DMS 273 (cell line): ENCODE results near the gene SYNPO2.
"Not testable (repeated sequence)": the region's sequence is repeated elsewhere in the genome, so short reads cannot be mapped to it uniquely, and the experiment has no call there.

Experiments
- DNase-seq: peaks from one replicate; lab custom pipeline; 2025; ENCODE audit not compliant: unreplicated experiment; lab: John Stamatoyannopoulos, UW

Gene SYNPO2

GRCh38 chr4:119029847-119030535, 141.3 kb downstream of the SYNPO2 start:
- DNase-seq: no peak

DNA sequence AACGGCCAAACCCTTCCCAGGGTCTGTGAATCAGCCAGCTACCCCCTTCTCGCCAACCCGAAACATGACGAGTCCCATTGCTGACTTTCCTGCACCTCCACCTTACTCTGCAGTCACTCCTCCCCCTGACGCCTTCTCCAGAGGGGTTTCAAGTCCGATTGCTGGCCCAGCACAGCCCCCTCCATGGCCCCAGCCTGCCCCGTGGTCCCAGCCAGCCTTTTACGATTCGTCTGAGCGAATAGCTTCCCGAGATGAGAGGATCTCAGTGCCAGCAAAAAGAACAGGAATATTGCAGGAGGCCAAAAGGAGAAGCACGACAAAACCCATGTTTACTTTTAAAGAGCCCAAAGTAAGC, 141.9 kb downstream of the SYNPO2 start:
- DNase-seq: no peak

DNA sequence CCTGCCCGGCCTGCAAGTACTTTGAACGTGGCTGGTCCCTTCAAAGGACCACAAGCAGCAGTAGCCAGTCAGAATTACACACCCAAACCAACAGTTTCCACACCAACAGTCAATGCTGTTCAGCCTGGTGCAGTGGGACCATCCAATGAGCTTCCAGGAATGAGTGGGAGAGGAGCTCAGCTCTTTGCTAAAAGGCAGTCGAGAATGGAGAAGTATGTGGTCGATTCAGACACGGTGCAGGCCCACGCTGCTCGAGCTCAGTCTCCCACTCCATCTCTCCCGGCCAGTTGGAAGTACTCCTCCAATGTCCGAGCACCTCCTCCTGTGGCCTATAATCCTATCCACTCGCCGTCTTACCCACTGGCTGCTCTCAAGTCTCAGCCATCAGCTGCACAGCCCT, 142.6 kb downstream of the SYNPO2 start:
- no peak for DNase-seq

DNA sequence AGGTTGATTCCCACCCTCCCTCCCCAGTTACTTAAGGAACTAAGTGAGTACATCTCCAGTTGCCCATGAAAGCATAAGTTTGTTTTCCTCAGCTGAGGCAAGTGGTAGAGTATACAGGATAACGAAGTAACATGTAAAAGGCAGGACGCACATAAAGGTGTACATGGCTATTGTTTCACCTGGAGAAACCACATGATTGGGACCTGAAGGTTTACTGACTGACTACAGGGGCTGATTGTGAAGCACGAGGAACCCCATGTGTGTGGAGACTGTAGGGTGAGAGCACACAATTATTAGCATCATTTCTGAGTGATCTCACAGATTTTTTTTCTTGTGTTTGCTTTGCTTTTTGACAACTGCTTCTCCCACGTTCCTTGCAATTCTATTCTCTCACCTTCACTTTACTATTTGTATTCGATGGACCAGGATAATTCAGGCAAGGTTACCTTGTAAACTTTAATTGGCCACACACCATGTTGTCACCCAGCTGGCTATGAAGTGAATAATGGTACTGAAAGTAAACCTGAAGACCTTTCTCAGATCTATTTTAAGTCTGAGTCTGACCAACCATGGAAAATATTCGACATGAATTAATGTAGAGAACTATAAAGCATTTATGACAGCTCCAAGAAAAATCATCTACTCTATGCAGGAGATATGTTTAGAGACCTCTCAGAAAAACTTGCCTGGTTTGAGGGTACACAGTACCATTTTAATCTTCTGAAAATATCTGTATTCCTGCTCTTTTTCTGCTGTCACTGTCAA, 144.4 kb downstream of the SYNPO2 start:
- DNase-seq: no peak

GRCh38 chr4:119034276-119035008, 145.8 kb downstream of the SYNPO2 start:
- DNase-seq: peak; percentile 15

DNA sequence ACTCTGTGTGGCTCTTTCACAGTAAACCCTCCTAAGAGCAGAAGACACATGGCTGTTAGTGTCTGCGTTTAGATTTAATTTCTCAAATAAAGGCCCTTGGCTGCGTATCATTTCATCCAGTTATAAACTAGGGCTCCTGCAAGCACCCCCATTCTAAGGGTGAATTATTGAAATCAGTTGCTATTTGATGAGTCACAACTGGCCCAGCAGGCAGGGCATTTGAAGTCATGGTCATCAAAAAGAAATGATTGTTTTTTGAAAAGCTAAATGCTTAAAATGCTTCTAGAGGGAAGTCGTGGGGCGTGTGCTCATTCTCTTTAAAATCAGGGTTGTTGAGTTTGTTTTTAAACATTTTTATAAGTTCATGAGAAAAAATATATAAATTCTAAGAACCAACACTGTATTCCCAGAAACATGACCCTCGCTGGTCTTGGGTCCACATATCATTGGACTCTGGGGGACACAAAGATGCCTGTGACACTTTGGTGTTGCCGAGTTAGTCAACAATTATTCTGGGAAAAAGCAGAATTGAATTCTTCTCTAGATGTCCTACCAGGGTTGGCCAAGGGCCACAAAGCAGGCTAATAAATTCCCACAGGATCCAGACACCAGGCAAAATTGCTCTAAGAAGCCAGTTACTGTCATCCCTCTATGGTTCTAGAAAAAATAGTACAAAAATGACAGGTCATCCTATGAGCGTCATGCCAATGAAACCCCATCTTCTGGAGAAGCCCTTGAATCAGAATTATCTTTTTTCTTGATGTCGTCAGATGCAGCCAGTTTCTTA, 147.5 kb downstream of the SYNPO2 start:
- no peak for DNase-seq

- no peak for DNase-seq
Measured at GRCh38 chr4:119037709-119038108, 149.1 kb downstream of the SYNPO2 start.

DNA sequence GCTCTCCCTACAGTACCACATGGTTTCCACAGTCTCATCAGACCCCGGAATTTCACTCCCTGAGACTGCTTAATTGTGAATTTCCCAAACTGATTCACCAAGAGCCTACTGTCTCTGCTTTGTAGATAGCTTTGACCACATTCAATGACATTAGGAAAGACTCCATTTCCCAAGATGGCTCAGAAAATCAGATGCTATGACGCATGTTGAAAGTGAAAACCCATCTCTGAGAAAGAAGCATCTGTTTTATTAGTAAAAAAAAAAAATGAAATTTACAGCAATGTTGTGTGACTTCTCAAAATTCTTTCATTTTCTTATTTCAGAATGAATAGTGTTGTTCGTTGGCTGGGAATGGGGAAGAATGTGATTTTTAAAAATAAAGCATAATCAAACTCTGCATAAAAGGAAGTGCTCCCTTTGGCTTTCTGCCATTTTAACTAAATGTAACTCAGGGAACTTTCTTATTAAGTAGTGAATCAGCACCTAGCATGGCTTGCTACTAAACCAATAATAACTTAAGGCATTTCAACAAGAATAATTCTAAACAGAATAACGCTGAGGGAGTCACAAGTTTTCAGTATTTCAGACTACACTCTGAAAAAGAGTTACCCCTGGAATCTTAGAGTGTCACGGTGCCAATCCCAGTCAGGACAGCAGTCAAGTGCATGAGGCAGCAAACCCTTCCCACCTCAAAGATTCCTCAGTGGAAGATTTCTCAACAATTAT, 149.6 kb downstream of the SYNPO2 start:
- DNase-seq: no peak

GRCh38 chr4:119039160-119039559, 150.5 kb downstream of the SYNPO2 start:
- DNase-seq: no peak

- no peak for DNase-seq
Measured at GRCh38 chr4:119039779-119040178, 151.1 kb downstream of the SYNPO2 start.

GRCh38 chr4:119040261-119040660, 151.6 kb downstream of the SYNPO2 start:
- no peak for DNase-seq

- no peak for DNase-seq
Measured at GRCh38 chr4:119040694-119041185, 152.1 kb downstream of the SYNPO2 start.

- DNase-seq: no peak
Measured at GRCh38 chr4:119041396-119041795, 152.7 kb downstream of the SYNPO2 start.

DNA sequence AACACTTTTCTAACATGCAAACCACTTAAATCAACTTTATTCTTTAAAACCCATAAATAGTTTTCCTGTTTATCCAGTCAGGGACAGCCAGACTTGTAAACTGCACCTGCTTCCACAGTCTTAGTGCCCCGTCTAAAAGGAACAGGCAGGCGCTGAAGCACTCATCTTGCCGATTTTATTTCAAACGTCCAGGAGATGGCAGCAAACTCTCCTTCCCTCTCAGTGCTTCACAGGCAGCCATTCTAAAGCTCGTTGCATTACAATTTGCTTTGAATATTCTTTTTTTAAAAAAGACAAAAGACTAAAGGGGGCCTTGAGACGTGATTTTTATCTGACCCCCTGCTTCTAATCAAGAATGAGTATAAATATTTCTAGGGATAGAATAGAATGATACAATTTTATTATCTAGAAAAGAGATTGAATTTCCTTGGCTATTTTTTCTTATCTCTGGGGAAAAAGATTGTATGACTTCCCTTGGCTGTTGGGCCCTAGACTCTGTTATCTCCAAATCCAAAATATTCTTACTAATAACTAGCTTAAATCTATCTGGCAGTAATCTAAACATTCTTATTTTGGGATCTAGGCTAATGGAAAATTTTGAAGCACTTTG, 153.4 kb downstream of the SYNPO2 start:
- peak; percentile 74 for DNase-seq

GRCh38 chr4:119046263-119046662, 157.6 kb downstream of the SYNPO2 start:
- DNase-seq: peak; percentile 2

DNA sequence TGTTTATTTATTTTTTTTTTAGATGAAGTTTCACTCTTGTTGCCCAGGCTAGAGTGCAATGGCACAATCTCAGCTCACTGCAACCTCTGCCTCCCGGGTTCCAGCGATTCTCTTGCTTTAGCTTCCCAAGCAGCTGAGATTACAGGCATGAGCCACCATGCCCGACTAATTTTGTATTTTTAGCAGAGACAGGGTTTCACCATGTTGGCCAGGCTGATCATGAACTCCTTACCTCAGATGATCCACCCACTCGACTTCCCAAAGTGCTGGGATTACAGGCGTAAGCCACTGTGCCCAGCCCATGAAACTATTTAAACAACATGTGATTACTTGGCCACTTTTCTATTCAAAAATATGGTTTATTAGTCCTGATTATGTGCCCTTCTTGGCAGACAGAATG, 158.4 kb downstream of the SYNPO2 start:
- DNase-seq: not testable (repeated sequence)

DNA sequence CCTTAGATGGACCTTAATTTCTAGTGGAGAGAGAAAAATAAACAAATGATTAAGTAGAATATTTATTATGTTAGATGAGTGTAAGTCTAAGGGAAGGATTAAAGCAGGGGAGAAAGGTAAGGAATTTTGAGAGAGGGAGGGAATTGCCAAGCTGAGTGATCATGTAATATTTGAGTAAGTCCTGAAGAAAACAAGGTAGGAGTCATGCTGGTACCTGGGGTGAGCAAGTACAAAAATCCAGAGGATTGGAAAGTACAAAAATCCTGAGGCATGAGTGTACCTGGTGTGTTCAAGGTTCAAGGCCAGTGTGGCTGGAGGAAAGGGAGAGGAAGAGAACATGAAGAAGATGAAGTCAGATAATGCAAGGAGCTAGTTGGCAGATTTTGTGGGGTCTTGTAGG, 159.8 kb downstream of the SYNPO2 start:
- no peak for DNase-seq

- DNase-seq: no peak
Measured at GRCh38 chr4:119049342-119049741, 160.7 kb downstream of the SYNPO2 start.

DNA sequence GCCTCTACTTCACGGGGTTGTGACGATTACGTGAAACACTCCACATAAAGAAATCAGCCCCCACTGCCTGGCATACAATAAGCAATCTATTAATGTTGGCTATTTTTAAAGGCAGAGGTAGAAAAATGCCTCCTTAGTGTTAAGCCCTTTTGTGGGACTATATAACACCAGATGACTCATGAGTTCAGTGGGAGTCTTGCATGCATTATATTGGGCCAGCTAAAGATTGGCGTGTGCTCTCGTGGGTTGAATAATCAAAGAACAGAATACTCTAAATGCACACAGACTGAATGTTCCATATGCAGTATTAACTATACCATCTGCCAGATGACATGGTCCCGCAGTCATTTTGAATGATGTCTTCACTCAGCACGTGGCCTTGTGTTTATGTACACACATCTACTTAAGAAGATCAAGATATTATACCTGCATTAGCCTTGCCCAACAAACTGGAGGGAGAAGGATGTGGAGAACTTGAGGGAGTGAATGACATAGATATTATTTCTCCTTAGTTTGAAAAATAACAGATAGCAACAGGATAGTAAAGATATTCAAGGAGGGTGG, 162.0 kb downstream of the SYNPO2 start:
- peak; percentile 53 for DNase-seq

- no peak for DNase-seq
Measured at GRCh38 chr4:119053245-119053644, 164.6 kb downstream of the SYNPO2 start.
